GM23338 (cell line): ENCODE results near the gene FCHSD2. TPM values are rescaled to one million over a fixed set of nuclear protein-coding genes. Genes with fewer than 3 reads are reported as not detected.

Experiments
- ATAC-seq: fragments of 200-7000 bp; cut with Tn5 transposase; 3 replicates; pipeline ENCODE4 v1.9.1; 2020
- DNase-seq: peaks from one replicate; pipeline ENCODE4 v3.0.0-alpha.2; 2015; ENCODE audit warnings: low spot score
- H2AFZ ChIP-seq: fragments of 200-600 bp; sonication (generic); 2 replicates; pipeline ENCODE4 v1.8.0; 2016; ENCODE audit warnings: antibody characterized with exemption, mild to moderate bottlenecking, moderate library complexity
- H3F3A ChIP-seq: fragments of 200-600 bp; sonication (generic); replicated peaks from 2 replicates; pipeline ENCODE4 v1.8.0; 2017; ENCODE audit warnings: antibody characterized with exemption, mixed run types, low read depth
- H3K27ac ChIP-seq: fragments of 200-600 bp; sonication (generic); 2 replicates; pipeline ENCODE4 v1.6.1; 2016; ENCODE audit warnings: low read depth
- H3K27me3 ChIP-seq: fragments of 200-600 bp; sonication (generic); 2 replicates; pipeline ENCODE4 v1.8.0; 2016; ENCODE audit warnings: mild to moderate bottlenecking, mixed run types, moderate library complexity; ENCODE audit not compliant: insufficient read depth
- H3K36me3 ChIP-seq: fragments of 200-600 bp; sonication (generic); 2 replicates; pipeline ENCODE4 v1.8.0; 2016; ENCODE audit warnings: mild to moderate bottlenecking; ENCODE audit not compliant: insufficient read depth
- H3K4me1 ChIP-seq: fragments of 200-600 bp; sonication (generic); 2 replicates; pipeline ENCODE4 v1.8.0; 2016; ENCODE audit warnings: mild to moderate bottlenecking, moderate library complexity; ENCODE audit not compliant: insufficient read depth
- H3K4me2 ChIP-seq: fragments of 200-600 bp; sonication (generic); 2 replicates; pipeline ENCODE4 v1.7.1; 2017; ENCODE audit warnings: mixed run types
- H3K4me3 ChIP-seq: fragments of 200-600 bp; sonication (generic); 2 replicates; pipeline ENCODE4 v1.6.1; 2016; ENCODE audit warnings: mixed run types
- H3K79me2 ChIP-seq: fragments of 200-600 bp; sonication (generic); replicated peaks from 2 replicates; pipeline ENCODE4 v1.8.0; 2017; ENCODE audit warnings: mild to moderate bottlenecking; ENCODE audit not compliant: insufficient read depth
- H3K9me2 ChIP-seq: fragments of 200-600 bp; sonication (generic); 2 replicates; pipeline ENCODE4 v1.8.0; 2017; ENCODE audit not compliant: insufficient read depth
- H4K20me1 ChIP-seq: fragments of 200-600 bp; sonication (generic); replicated peaks from 2 replicates; pipeline ENCODE4 v1.8.0; 2017; ENCODE audit warnings: mild to moderate bottlenecking; ENCODE audit not compliant: insufficient read depth
- H3K27ac Mint-ChIP-seq: 2 replicates; pipeline ENCODE4 v1.8.0; 2020; ENCODE audit warnings: inconsistent platforms, mild to moderate bottlenecking, moderate library complexity, mixed read lengths
- H3K27me3 Mint-ChIP-seq: 3 replicates; pipeline ENCODE4 v1.8.0; 2022; ENCODE audit warnings: low read depth, mild to moderate bottlenecking, moderate library complexity, mixed read lengths, inconsistent platforms; ENCODE audit not compliant: insufficient read depth, poor library complexity
- H3K36me3 Mint-ChIP-seq: 3 replicates; pipeline ENCODE4 v1.8.0; 2021; ENCODE audit warnings: low read depth, mild to moderate bottlenecking, inconsistent platforms, moderate library complexity, mixed read lengths
- H3K4me1 Mint-ChIP-seq: 3 replicates; pipeline ENCODE4 v1.8.0; 2020; ENCODE audit warnings: mild to moderate bottlenecking, inconsistent platforms, mixed read lengths
- H3K4me3 Mint-ChIP-seq: 3 replicates; pipeline ENCODE4 v1.8.0; 2021; ENCODE audit warnings: moderate library complexity, mild to moderate bottlenecking, inconsistent platforms, mixed read lengths
- H3K9me3 Mint-ChIP-seq: 3 replicates; pipeline ENCODE4 v1.8.0; 2020; ENCODE audit warnings: moderate library complexity, mild to moderate bottlenecking, inconsistent platforms, mixed read lengths
- CREB1 ChIP-seq: fragments of 250-450 bp; sonication (Bioruptor Pico); IDR thresholded peaks from 2 replicates; pipeline ENCODE4 v1.5.0; 2020; ENCODE audit warnings: low read depth, mild to moderate bottlenecking, moderate library complexity
- EZH2phosphoT487 ChIP-seq: fragments of 200-600 bp; sonication (generic); IDR thresholded peaks from one replicate; pipeline ENCODE4 v1.8.1; 2018; ENCODE audit warnings: antibody characterized with exemption; ENCODE audit not compliant: unreplicated experiment
- JUNB ChIP-seq: IDR thresholded peaks from one replicate; pipeline ENCODE4 v1.6.1; 2016; ENCODE audit warnings: antibody characterized with exemption; ENCODE audit not compliant: unreplicated experiment
- NANOG ChIP-seq: IDR thresholded peaks from 2 replicates; pipeline ENCODE4 v1.6.1; 2016; ENCODE audit warnings: antibody characterized with exemption, borderline replicate concordance
- POLR2AphosphoS5 ChIP-seq: IDR thresholded peaks from 2 replicates; pipeline ENCODE4 v1.6.1; 2016; ENCODE audit warnings: antibody characterized with exemption, low read depth
- ZNF114 ChIP-seq: fragments of 250-450 bp; sonication (Bioruptor Pico); IDR thresholded peaks from 2 replicates; pipeline ENCODE4 v1.5.0; 2020; ENCODE audit warnings: mild to moderate bottlenecking, moderate library complexity
- polyA plus RNA-seq: library from polyadenylated mRNA; unstranded; fragments of >200 nt; fragmentation: Nextera tagmentation; extraction: Ambion mirVana; gene quantifications from 2 replicates; pipeline ENCODE4 v1.2.1, GENCODE V29; 2016
- total RNA-seq: library from RNA; depleted of rRNA; stranded (reverse); fragments of >200 nt; shearing (Covaris generic); gene quantifications from 2 replicates; pipeline ENCODE4 v1.2.3, GENCODE V29; 2014
- TF ChIP-seq, protein P1 (sequence below): IDR thresholded peaks from one replicate; pipeline ENCODE4 v1.6.1; 2018; ENCODE audit warnings: antibody characterized with exemption; ENCODE audit not compliant: unreplicated experiment
- TF ChIP-seq, protein P2 (sequence below): IDR thresholded peaks from 2 replicates; pipeline ENCODE4 v1.6.1; 2016; ENCODE audit warnings: antibody characterized with exemption
- TF ChIP-seq, protein P3 (sequence below): fragments of 250-450 bp; sonication (Bioruptor Pico); IDR thresholded peaks from 2 replicates; pipeline ENCODE4 v1.5.0; 2020; ENCODE audit warnings: mild to moderate bottlenecking, moderate library complexity

FCHSD2 gene
- total and polyA plus RNA-seq, 2 experiments from 2014 or later: 3.6 to 5.2 TPM

DNA sequence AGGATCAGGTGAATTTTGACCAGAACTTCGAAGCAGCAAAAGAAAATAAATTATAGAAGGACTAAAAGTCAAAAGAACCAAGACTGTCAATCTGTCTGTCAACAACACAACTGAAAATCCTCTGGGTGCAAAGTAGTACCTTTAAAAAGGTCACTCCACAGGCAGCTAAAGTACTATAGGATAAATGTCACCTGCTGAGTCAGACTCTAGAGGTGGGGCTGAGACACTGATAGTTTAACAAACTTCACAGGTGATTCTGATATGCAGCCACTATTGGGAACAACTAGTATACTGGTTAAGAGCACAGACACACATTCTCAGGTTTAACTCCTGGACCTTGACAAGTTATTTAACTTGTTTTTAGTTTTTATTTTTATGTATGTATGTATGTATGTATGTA lies 107.3 kb downstream of the FCHSD2 start:
- H3K9me2 ChIP-seq: no peaks in the 10 kb centered on the region
- TF ChIP-seq CREB1 (CRISPR knock-in tag) (no peak), NANOG (no peak), POLR2AphosphoS5 (no peak), EZH2phosphoT487 (no peak), ZNF114 (CRISPR knock-in tag) (no peak), JUNB (no peak)
- TF ChIP-seq, protein P1, sequence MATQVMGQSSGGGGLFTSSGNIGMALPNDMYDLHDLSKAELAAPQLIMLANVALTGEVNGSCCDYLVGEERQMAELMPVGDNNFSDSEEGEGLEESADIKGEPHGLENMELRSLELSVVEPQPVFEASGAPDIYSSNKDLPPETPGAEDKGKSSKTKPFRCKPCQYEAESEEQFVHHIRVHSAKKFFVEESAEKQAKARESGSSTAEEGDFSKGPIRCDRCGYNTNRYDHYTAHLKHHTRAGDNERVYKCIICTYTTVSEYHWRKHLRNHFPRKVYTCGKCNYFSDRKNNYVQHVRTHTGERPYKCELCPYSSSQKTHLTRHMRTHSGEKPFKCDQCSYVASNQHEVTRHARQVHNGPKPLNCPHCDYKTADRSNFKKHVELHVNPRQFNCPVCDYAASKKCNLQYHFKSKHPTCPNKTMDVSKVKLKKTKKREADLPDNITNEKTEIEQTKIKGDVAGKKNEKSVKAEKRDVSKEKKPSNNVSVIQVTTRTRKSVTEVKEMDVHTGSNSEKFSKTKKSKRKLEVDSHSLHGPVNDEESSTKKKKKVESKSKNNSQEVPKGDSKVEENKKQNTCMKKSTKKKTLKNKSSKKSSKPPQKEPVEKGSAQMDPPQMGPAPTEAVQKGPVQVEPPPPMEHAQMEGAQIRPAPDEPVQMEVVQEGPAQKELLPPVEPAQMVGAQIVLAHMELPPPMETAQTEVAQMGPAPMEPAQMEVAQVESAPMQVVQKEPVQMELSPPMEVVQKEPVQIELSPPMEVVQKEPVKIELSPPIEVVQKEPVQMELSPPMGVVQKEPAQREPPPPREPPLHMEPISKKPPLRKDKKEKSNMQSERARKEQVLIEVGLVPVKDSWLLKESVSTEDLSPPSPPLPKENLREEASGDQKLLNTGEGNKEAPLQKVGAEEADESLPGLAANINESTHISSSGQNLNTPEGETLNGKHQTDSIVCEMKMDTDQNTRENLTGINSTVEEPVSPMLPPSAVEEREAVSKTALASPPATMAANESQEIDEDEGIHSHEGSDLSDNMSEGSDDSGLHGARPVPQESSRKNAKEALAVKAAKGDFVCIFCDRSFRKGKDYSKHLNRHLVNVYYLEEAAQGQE: no peak
- TF ChIP-seq, protein P2, sequence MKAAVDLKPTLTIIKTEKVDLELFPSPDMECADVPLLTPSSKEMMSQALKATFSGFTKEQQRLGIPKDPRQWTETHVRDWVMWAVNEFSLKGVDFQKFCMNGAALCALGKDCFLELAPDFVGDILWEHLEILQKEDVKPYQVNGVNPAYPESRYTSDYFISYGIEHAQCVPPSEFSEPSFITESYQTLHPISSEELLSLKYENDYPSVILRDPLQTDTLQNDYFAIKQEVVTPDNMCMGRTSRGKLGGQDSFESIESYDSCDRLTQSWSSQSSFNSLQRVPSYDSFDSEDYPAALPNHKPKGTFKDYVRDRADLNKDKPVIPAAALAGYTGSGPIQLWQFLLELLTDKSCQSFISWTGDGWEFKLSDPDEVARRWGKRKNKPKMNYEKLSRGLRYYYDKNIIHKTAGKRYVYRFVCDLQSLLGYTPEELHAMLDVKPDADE: no peak
- TF ChIP-seq, protein P3, sequence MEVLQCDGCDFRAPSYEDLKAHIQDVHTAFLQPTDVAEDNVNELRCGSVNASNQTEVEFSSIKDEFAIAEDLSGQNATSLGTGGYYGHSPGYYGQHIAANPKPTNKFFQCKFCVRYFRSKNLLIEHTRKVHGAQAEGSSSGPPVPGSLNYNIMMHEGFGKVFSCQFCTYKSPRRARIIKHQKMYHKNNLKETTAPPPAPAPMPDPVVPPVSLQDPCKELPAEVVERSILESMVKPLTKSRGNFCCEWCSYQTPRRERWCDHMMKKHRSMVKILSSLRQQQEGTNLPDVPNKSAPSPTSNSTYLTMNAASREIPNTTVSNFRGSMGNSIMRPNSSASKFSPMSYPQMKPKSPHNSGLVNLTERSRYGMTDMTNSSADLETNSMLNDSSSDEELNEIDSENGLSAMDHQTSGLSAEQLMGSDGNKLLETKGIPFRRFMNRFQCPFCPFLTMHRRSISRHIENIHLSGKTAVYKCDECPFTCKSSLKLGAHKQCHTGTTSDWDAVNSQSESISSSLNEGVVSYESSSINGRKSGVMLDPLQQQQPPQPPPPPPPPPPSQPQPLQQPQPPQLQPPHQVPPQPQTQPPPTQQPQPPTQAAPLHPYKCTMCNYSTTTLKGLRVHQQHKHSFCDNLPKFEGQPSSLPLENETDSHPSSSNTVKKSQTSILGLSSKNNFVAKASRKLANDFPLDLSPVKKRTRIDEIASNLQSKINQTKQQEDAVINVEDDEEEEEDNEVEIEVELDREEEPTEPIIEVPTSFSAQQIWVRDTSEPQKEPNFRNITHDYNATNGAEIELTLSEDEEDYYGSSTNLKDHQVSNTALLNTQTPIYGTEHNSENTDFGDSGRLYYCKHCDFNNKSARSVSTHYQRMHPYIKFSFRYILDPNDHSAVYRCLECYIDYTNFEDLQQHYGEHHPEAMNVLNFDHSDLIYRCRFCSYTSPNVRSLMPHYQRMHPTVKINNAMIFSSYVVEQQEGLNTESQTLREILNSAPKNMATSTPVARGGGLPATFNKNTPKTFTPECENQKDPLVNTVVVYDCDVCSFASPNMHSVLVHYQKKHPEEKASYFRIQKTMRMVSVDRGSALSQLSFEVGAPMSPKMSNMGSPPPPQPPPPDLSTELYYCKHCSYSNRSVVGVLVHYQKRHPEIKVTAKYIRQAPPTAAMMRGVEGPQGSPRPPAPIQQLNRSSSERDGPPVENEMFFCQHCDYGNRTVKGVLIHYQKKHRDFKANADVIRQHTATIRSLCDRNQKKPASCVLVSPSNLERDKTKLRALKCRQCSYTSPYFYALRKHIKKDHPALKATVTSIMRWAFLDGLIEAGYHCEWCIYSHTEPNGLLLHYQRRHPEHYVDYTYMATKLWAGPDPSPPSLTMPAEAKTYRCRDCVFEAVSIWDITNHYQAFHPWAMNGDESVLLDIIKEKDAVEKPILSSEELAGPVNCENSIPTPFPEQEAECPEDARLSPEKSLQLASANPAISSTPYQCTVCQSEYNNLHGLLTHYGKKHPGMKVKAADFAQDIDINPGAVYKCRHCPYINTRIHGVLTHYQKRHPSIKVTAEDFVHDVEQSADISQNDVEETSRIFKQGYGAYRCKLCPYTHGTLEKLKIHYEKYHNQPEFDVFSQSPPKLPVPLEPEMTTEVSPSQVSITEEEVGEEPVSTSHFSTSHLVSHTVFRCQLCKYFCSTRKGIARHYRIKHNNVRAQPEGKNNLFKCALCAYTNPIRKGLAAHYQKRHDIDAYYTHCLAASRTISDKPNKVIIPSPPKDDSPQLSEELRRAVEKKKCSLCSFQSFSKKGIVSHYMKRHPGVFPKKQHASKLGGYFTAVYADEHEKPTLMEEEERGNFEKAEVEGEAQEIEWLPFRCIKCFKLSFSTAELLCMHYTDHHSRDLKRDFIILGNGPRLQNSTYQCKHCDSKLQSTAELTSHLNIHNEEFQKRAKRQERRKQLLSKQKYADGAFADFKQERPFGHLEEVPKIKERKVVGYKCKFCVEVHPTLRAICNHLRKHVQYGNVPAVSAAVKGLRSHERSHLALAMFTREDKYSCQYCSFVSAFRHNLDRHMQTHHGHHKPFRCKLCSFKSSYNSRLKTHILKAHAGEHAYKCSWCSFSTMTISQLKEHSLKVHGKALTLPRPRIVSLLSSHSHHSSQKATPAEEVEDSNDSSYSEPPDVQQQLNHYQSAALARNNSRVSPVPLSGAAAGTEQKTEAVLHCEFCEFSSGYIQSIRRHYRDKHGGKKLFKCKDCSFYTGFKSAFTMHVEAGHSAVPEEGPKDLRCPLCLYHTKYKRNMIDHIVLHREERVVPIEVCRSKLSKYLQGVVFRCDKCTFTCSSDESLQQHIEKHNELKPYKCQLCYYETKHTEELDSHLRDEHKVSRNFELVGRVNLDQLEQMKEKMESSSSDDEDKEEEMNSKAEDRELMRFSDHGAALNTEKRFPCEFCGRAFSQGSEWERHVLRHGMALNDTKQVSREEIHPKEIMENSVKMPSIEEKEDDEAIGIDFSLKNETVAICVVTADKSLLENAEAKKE: no peak
- no peaks in the 10 kb centered on the region for H3F3A ChIP-seq
- no peak overlapping the region for H3K4me3 ChIP-seq
- H3K36me3 Mint-ChIP-seq: no peaks in the 10 kb centered on the region
- H3K4me2 ChIP-seq: no peak overlapping the region
- H3K79me2 ChIP-seq: no peaks in the 10 kb centered on the region
- no peaks in the 10 kb centered on the region for H3K27me3 Mint-ChIP-seq
- DNase-seq: no peak
- H3K27ac ChIP-seq: no peak overlapping the region
- H4K20me1 ChIP-seq: no peaks in the 10 kb centered on the region
- no peak overlapping the region for H3K4me3 Mint-ChIP-seq
- no peaks in the 10 kb centered on the region for H3K27me3 ChIP-seq
- peaks cover under 1% of the 10 kb centered on the region; the same call in 2 of the 3 replicates for H3K4me1 Mint-ChIP-seq
- no peak overlapping the region for H2AFZ ChIP-seq
- no peaks in the 10 kb centered on the region for H3K36me3 ChIP-seq
- no peak overlapping the region for H3K27ac Mint-ChIP-seq
- H3K4me1 ChIP-seq: peaks cover 2% of the 10 kb centered on the region; the same call in 1 of the 2 replicates
- H3K9me3 Mint-ChIP-seq: no peaks in the 10 kb centered on the region
- ATAC-seq: no peak
